Measurements from ENCODE around the gene CHTOP. TPM values are rescaled to one million over a fixed set of nuclear protein-coding genes. Genes with fewer than 3 reads are reported as not detected.

Gene CHTOP
- total and polyA plus RNA-seq, 2 of the 13 experiments (the other 11 are each of a cell fraction or from before 2014, with no cell fraction given), result 38.0 to 51.9 TPM

GRCh38 chr1:153608742-153609584 lies 24.9 kb upstream of the CHTOP start (continued):
- TF ChIP-seq KIAA2018 (CRISPR knock-in tag; IDR thresholded peaks at IDR 0.05; ENCODE audit: borderline replicate concordance) (no peak), JARID2 (CRISPR knock-in tag; IDR thresholded peaks at IDR 0.05; ENCODE audit: insufficient replicate concordance) (no peak), ZNF362 (CRISPR knock-in tag; IDR thresholded peaks at IDR 0.05; ENCODE audit: borderline replicate concordance) (no peak), ZBTB1 (CRISPR knock-in tag; IDR thresholded peaks at IDR 0.05; ENCODE audit: borderline replicate concordance) (no peak), ZNF317 (CRISPR knock-in tag; IDR thresholded peaks at IDR 0.05) (no peak), ZMYM3 (CRISPR knock-in tag; IDR thresholded peaks at IDR 0.05) (peak; percentile 10; the same call in 1 of the 2 replicates), CERS6 (CRISPR knock-in tag; IDR thresholded peaks at IDR 0.05) (no peak), ZNF713 (CRISPR knock-in tag; IDR thresholded peaks at IDR 0.05) (no peak), ZNF619 (CRISPR knock-in tag; IDR thresholded peaks at IDR 0.05) (no peak), NR2F2 (IDR thresholded peaks at IDR 0.05; ENCODE audit: borderline replicate concordance, low read depth) (peak; percentile 47; the same call in 1 of the 2 replicates), ZNF784 (CRISPR knock-in tag; IDR thresholded peaks at IDR 0.05; ENCODE audit: borderline replicate concordance) (no peak), HOXA7 (CRISPR knock-in tag; IDR thresholded peaks at IDR 0.05) (no peak), SNAI1 (CRISPR knock-in tag; IDR thresholded peaks at IDR 0.05; ENCODE audit: borderline replicate concordance) (no peak), SPEN (CRISPR knock-in tag; IDR thresholded peaks at IDR 0.05; ENCODE audit: low read depth) (peak; percentile 71), TOE1 (CRISPR knock-in tag; IDR thresholded peaks at IDR 0.05) (no peak), FOXC1 (CRISPR knock-in tag; IDR thresholded peaks at IDR 0.05; ENCODE audit: borderline replicate concordance) (no peak), ASH2L (IDR thresholded peaks at IDR 0.05; ENCODE audit: insufficient read length, low read depth, low read length) (no peak), ZNF383 (CRISPR knock-in tag; IDR thresholded peaks at IDR 0.05; ENCODE audit: borderline replicate concordance) (no peak)

Measured in HepG2 (cell line).